ENCODE data around the gene HOATZ.

The HOATZ gene

GRCh38 chr11:111514216-111515031 is at the start of gene HOATZ:
Gene HOATZ (plus strand): TSS chr11:111514778. CDS start chr11:111514785, 7 bp downstream.
- ATAC-seq: no peak

GRCh38 chr11:111465400-111465799 is 49.2 kb upstream of the HOATZ start:
- no peak for ATAC-seq

- ATAC-seq: no peak
These were observed 48.0 kb upstream of the HOATZ start for GRCh38 chr11:111466615-111467014.

GRCh38 chr11:111469200-111469599 is 45.4 kb upstream of the HOATZ start:
- no peak for ATAC-seq

- ATAC-seq: no peak
These were observed 42.4 kb upstream of the HOATZ start for GRCh38 chr11:111472228-111472627.

- ATAC-seq: no peak
These were observed 40.1 kb upstream of the HOATZ start for GRCh38 chr11:111474432-111474831.

GRCh38 chr11:111476366-111476765 is 38.2 kb upstream of the HOATZ start:
- ATAC-seq: peak; percentile 46 to 49

GRCh38 chr11:111476956-111477355 is 37.6 kb upstream of the HOATZ start:
- ATAC-seq: no peak

- no peak for ATAC-seq
These were observed 36.7 kb upstream of the HOATZ start for GRCh38 chr11:111477898-111478297.

- no peak for ATAC-seq
These were observed 34.9 kb upstream of the HOATZ start for GRCh38 chr11:111479666-111480065.

- ATAC-seq: no peak
These were observed 31.1 kb upstream of the HOATZ start for GRCh38 chr11:111483431-111483830.

GRCh38 chr11:111490496-111490895 is 24.1 kb upstream of the HOATZ start:
- no peak for ATAC-seq

- no peak for ATAC-seq
These were observed 20.5 kb upstream of the HOATZ start for GRCh38 chr11:111494040-111494439.

GRCh38 chr11:111499483-111499882 is 15.1 kb upstream of the HOATZ start:
- no peak for ATAC-seq

- ATAC-seq: no peak
These were observed 14.1 kb upstream of the HOATZ start for GRCh38 chr11:111500481-111500880.

- ATAC-seq: no peak
These were observed 12.0 kb upstream of the HOATZ start for GRCh38 chr11:111502611-111503010.

- ATAC-seq: no peak
These were observed 4.3 kb upstream of the HOATZ start for GRCh38 chr11:111510311-111510710.

- ATAC-seq: peak; percentile 48 to 61
These were observed 2.0 kb upstream of the HOATZ start, which contains the start of gene BTG4 for GRCh38 chr11:111512296-111513239. Gene BTG4 (minus strand): TSS chr11:111512386. CDS start chr11:111498776, 13,610 bp downstream.

- peak; percentile 28 to 49 for ATAC-seq
These were observed 1.4 kb upstream of the HOATZ start for GRCh38 chr11:111513240-111513605.

- no peak for ATAC-seq
These were observed 1.0 kb downstream of the HOATZ start for GRCh38 chr11:111515591-111515990.

- ATAC-seq: no peak
These were observed 4.1 kb downstream of the HOATZ start for GRCh38 chr11:111518668-111519067.

- no peak for ATAC-seq
These were observed 6.0 kb downstream of the HOATZ start for GRCh38 chr11:111520560-111520959.

- peak in 1 of 2 donors; percentile 5 for ATAC-seq
These were observed 6.6 kb downstream of the HOATZ start for GRCh38 chr11:111521135-111521534.

GRCh38 chr11:111522426-111522825 is 7.8 kb downstream of the HOATZ start:
- ATAC-seq: no peak
